Measurements from ENCODE around the gene MIER3.

Gene MIER3

GRCh38 chr5:56893251-56893951 lies 58.5 kb downstream of the MIER3 start:
- Histone ChIP-seq H3K4me3 (ENCODE audit: low read length) (no peak overlapping the region), H3K4me1 (ENCODE audit: insufficient read depth, low read length) (no peaks in the 10 kb centered on the region), H3K9me3 (ENCODE audit: insufficient read depth, low read depth, low read length) (no peaks in the 10 kb centered on the region), H3K9ac (ENCODE audit: low read depth, low read length) (no peak overlapping the region), H3K36me3 (ENCODE audit: insufficient read depth, low read length) (peaks cover 37% of the 10 kb centered on the region), H3K27me3 (ENCODE audit: insufficient read depth, low read length) (no peaks in the 10 kb centered on the region), H3K27ac (ENCODE audit: low read depth, low read length) (no peak overlapping the region)
- WGBS, result 95% methylated on average over 5 of the region's 5 CpGs

GRCh38 chr5:56881571-56881970 lies 70.4 kb downstream of the MIER3 start:
- Histone ChIP-seq H3K9ac (ENCODE audit: low read depth, low read length) (no peak overlapping the region), H3K27me3 (ENCODE audit: insufficient read depth, low read length) (no peaks in the 10 kb centered on the region), H3K9me3 (ENCODE audit: insufficient read depth, low read depth, low read length) (no peaks in the 10 kb centered on the region), H3K36me3 (ENCODE audit: insufficient read depth, low read length) (peaks cover 81% of the 10 kb centered on the region), H3K4me3 (ENCODE audit: low read length) (no peak overlapping the region), H3K27ac (ENCODE audit: low read depth, low read length) (no peak overlapping the region), H3K4me1 (ENCODE audit: insufficient read depth, low read length) (no peaks in the 10 kb centered on the region)
- WGBS, result 97% methylated on average over 5 of the region's 5 CpGs

- no peaks in the 10 kb centered on the region for H3K9me3 ChIP-seq (ENCODE audit: insufficient read depth, low read depth, low read length)
- H3K36me3 ChIP-seq (ENCODE audit: insufficient read depth, low read length), result peaks cover 80% of the 10 kb centered on the region
- no peak overlapping the region for H3K9ac ChIP-seq (ENCODE audit: low read depth, low read length)
- no peak overlapping the region for H3K27ac ChIP-seq (ENCODE audit: low read depth, low read length)
- 91% methylated on average over 3 of the region's 3 CpGs for WGBS
- no peaks in the 10 kb centered on the region for H3K27me3 ChIP-seq (ENCODE audit: insufficient read depth, low read length)
- H3K4me3 ChIP-seq (ENCODE audit: low read length), result no peak overlapping the region
- no peaks in the 10 kb centered on the region for H3K4me1 ChIP-seq (ENCODE audit: insufficient read depth, low read length)
These were observed 75.6 kb downstream of the MIER3 start for GRCh38 chr5:56876327-56876726.

GRCh38 chr5:56873056-56873455 lies 78.9 kb downstream of the MIER3 start:
- Histone ChIP-seq H3K4me3 (ENCODE audit: low read length) (no peak overlapping the region), H3K27ac (ENCODE audit: low read depth, low read length) (no peak overlapping the region), H3K36me3 (ENCODE audit: insufficient read depth, low read length) (peaks cover 59% of the 10 kb centered on the region), H3K9ac (ENCODE audit: low read depth, low read length) (no peak overlapping the region), H3K9me3 (ENCODE audit: insufficient read depth, low read depth, low read length) (no peaks in the 10 kb centered on the region), H3K4me1 (ENCODE audit: insufficient read depth, low read length) (no peaks in the 10 kb centered on the region), H3K27me3 (ENCODE audit: insufficient read depth, low read length) (no peaks in the 10 kb centered on the region)
- 92% methylated on average over 3 of the region's 3 CpGs for WGBS

GRCh38 chr5:56871777-56872176 lies 80.1 kb downstream of the MIER3 start:
- Histone ChIP-seq H3K27me3 (ENCODE audit: insufficient read depth, low read length) (no peaks in the 10 kb centered on the region), H3K9ac (ENCODE audit: low read depth, low read length) (no peak overlapping the region), H3K9me3 (ENCODE audit: insufficient read depth, low read depth, low read length) (no peaks in the 10 kb centered on the region), H3K27ac (ENCODE audit: low read depth, low read length) (no peak overlapping the region), H3K4me1 (ENCODE audit: insufficient read depth, low read length) (no peaks in the 10 kb centered on the region), H3K4me3 (ENCODE audit: low read length) (no peak overlapping the region), H3K36me3 (ENCODE audit: insufficient read depth, low read length) (peaks cover 56% of the 10 kb centered on the region)
- 100% methylated on average over 1 of the region's 2 CpGs for WGBS

Measured in HUES64 (cell line).